HepG2 (cell line): ENCODE measurements around the gene NECAB2. TPM values are rescaled to one million over a fixed set of nuclear protein-coding genes. Genes with fewer than 3 reads are reported as not detected.

Source experiments
- ATAC-seq: fragments of 200-7000 bp; cut with Tn5 transposase; 3 replicates; pipeline ENCODE4 v1.9.1; 2020; ENCODE audit warnings: mild to moderate bottlenecking, moderate library complexity
- BruUV-seq: library from RNA; stranded (reverse); fragments of 400-500 nt; replicated peaks from 2 replicates; lab custom pipeline; 2021; lab: Mats Ljungman, UMichigan
- CTCF ChIA-PET: fragments of 300-600 bp; formaldehyde crosslinking; extraction: SDS; loops from one replicate; lab custom pipeline; 2021; ENCODE audit warnings: low total read pairs, inconsistent platforms, low intra/inter-chr PET ratio; lab: Yijun Ruan, JAX
- POLR2A ChIA-PET: fragments of 350-600 bp; sonication (Branson Sonifier 250); formaldehyde crosslinking; loops from one replicate; lab custom pipeline; 2020; ENCODE audit warnings: antibody characterized with exemption, inconsistent platforms; lab: Yijun Ruan, JAX
- DNase-seq: peaks from one replicate; pipeline ENCODE4 v3.0.0-alpha.2; 2015; ENCODE audit warnings: low spot score
- FAIRE-seq: peaks from 3 replicates; lab custom pipeline; 2011; peaks lifted over from hg19 to GRCh38; lab: Jason Lieb, UNC
- H2AFZ ChIP-seq: one replicate; pipeline ENCODE4 v1.6.1; 2011; ENCODE audit warnings: low read length, inconsistent platforms
- H3K27ac ChIP-seq: fragments of 300-600 bp; 3 replicates; pipeline ENCODE4 v1.8.0; 2011; ENCODE audit warnings: mixed run types, mild to moderate bottlenecking, mixed read lengths, low read length, inconsistent platforms; ENCODE audit not compliant: insufficient read depth; ENCODE audit errors: extremely low read length
- H3K27me3 ChIP-seq, 2 experiments: fragments of 200-600 bp in 1 of 2; 2 replicates in 1 of 2; 3 replicates in 1 of 2; pipeline versions ENCODE4 v1.6.0 to v1.8.0; 2011; ENCODE audit warnings: low read length in 2 of 2, mild to moderate bottlenecking in 2 of 2, moderate library complexity in 2 of 2, inconsistent platforms in 1 of 2; ENCODE audit not compliant: insufficient read depth in 2 of 2, control insufficient read depth in 1 of 2
- H3K36me3 ChIP-seq, 2 experiments: fragments of 200-600 bp in 1 of 2; replicated peaks in 1 of 2; 2 replicates in 1 of 2; 3 replicates in 1 of 2; pipeline versions ENCODE4 v1.5.1 to v1.8.0; 2011; ENCODE audit warnings: low read length in 2 of 2, inconsistent platforms in 1 of 2; ENCODE audit not compliant: insufficient read depth in 2 of 2, control insufficient read depth in 1 of 2
- H3K4me1 ChIP-seq: 2 replicates; pipeline ENCODE4 v1.5.1; 2012; ENCODE audit warnings: low read length, inconsistent platforms; ENCODE audit not compliant: insufficient read depth
- H3K4me2 ChIP-seq: 2 replicates; pipeline ENCODE4 v1.6.0; 2011; ENCODE audit warnings: low read depth, low read length, inconsistent platforms
- H3K4me3 ChIP-seq, 3 experiments: fragments of 200-600 bp in 1 of 3; sonication (generic), shearing (Covaris generic) in 1 of 3; replicated peaks in 1 of 3; 2 replicates each; pipeline ENCODE4 v1.5.1; 2011 to 2016; ENCODE audit warnings: low read length in 3 of 3, inconsistent platforms in 2 of 3, low read depth in 2 of 3, mild to moderate bottlenecking in 2 of 3, control low read depth in 1 of 3, mixed read lengths in 1 of 3; ENCODE audit not compliant: insufficient read depth in 1 of 3
- H3K79me2 ChIP-seq: one replicate; pipeline ENCODE4 v1.6.1; 2011; ENCODE audit warnings: low read length, inconsistent platforms; ENCODE audit not compliant: insufficient read depth
- H3K9ac ChIP-seq: 2 replicates; pipeline ENCODE4 v1.6.0; 2011; ENCODE audit warnings: mild to moderate bottlenecking, low read depth, low read length, inconsistent platforms; ENCODE audit not compliant: insufficient read depth
- H3K9me3 ChIP-seq: 2 replicates; pipeline ENCODE4 v1.5.1; 2012; ENCODE audit warnings: mild to moderate bottlenecking, low read length
- H4K20me1 ChIP-seq: 2 replicates; pipeline ENCODE4 v1.6.0; 2011; ENCODE audit warnings: inconsistent platforms, mild to moderate bottlenecking, low read length, moderate library complexity; ENCODE audit not compliant: insufficient read depth
- CAMTA2 ChIP-seq: sonication (generic); formaldehyde crosslinking; IDR thresholded peaks from 2 replicates; pipeline ENCODE4 v1.4.0; 2020; ENCODE audit warnings: mild to moderate bottlenecking, missing genetic modification reagents, borderline replicate concordance
- KAT7 ChIP-seq: IDR thresholded peaks from 2 replicates; pipeline ENCODE4 v1.6.1; 2018; ENCODE audit warnings: borderline replicate concordance, missing compliant biosample characterization
- NONO ChIP-seq, 2 experiments: fragments of 450-650 bp in 1 of 2; sonication (generic) in 1 of 2; formaldehyde crosslinking in 1 of 2; IDR thresholded peaks in 1 of 2; conservative IDR thresholded peaks in 1 of 2; 2 replicates each; pipeline versions ENCODE4 v1.6.1 to v1.8.0; 2017 to 2022; ENCODE audit warnings: mild to moderate bottlenecking in 1 of 2, missing genetic modification reagents in 1 of 2, moderate library complexity in 1 of 2
- TARDBP ChIP-seq: sonication (generic); formaldehyde crosslinking; IDR thresholded peaks from 2 replicates; pipeline ENCODE4 v1.8.0; 2022; ENCODE audit warnings: mild to moderate bottlenecking, missing genetic modification reagents
- ZFP1 ChIP-seq: IDR thresholded peaks from 2 replicates; pipeline ENCODE4 v1.6.1; 2016
- ZNF121 ChIP-seq: sonication (generic); formaldehyde crosslinking; IDR thresholded peaks from 2 replicates; pipeline ENCODE4 v1.5.0; 2020; ENCODE audit warnings: mild to moderate bottlenecking, missing genetic modification reagents
- ZNF883 ChIP-seq: sonication (generic); formaldehyde crosslinking; IDR thresholded peaks from 2 replicates; pipeline ENCODE4 v1.5.1; 2020; ENCODE audit warnings: mild to moderate bottlenecking, missing genetic modification reagents; ENCODE audit errors: not compliant biosample characterization
- WGBS: methylation state at CpG from one replicate; pipeline ENCODE4 v1.1.6; 2017; ENCODE audit warnings: low lambda C conversion rate; 5-methylcytosine and 5-hydroxymethylcytosine counted together
- in situ Hi-C: cut with HindIII; loops from 2 replicates; pipeline ENCODE4 v1.10.0; 2017; ENCODE audit warnings: low pct_unique_long_range_greater_than_20kb; ENCODE audit not compliant: extremely low pct_ligation_motif_present
- intact Hi-C: fragments of 100-400 bp; cut with micrococcal nuclease; formaldehyde crosslinking; loops from one replicate; pipeline ENCODE4 v1.10.0; 2022; ENCODE audit not compliant: unreplicated experiment
- polyA plus RNA-seq, 8 experiments: library from polyadenylated mRNA; depleted of rRNA in 3 of 8; stranded (reverse) in 7 of 8; unstranded in 1 of 8; fragments of >200 nt; fragmentation: Illumina TruSeq in 4 of 8; extraction: Trizol in 4 of 8; gene quantifications; 2 replicates each; pipeline versions ENCODE4 v1.2.1 to v1.2.3, GENCODE V29; 2011 to 2016; ENCODE audit warnings: low read depth in 4 of 8, missing spikeins in 1 of 8, mixed read lengths in 1 of 8; ENCODE audit not compliant: insufficient read depth in 1 of 8
- total RNA-seq, 5 experiments: library from RNA; depleted of rRNA; stranded (reverse); fragments of >200 nt; fragmentation: Illumina TruSeq; extraction: Trizol; gene quantifications; 2 replicates each; pipeline ENCODE4 v1.2.3, GENCODE V29; 2016; ENCODE audit warnings: low read depth in 1 of 5

Gene NECAB2
- total and polyA plus RNA-seq, 2 of the 13 experiments (the other 11 are each of a cell fraction or from before 2014, with no cell fraction given) = 0.21 to 0.49 TPM

DNA sequence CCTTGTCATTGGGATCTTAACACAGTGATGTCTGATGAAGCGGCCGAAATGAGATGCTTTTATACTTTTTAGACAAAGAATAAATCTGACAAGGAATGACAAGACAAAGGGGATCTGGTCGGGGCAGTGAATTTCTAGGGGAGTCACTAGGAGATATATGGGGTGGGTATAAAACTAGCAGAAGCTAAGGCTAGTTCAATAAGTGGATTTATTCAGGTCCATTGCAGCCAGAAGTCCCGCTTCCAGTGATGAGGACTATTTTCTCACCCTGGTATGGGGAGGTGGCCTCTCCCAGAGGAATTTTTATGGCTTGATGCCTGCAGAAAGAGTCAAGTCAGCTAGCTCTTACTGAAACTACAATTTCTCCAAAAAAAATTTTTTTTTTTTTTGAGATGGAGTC lies 50.7 kb downstream of the NECAB2 start:
- H3K4me2 ChIP-seq = no peak overlapping the region
- 67% methylated on average over 4 of the region's 4 CpGs for WGBS
- ChIA-PET POLR2A (no interaction called here), CTCF (no interaction called here)
- in situ Hi-C loops (no loop called here), intact Hi-C loops (no loop called here)
- H3K79me2 ChIP-seq = no peaks in the 10 kb centered on the region
- peaks cover 23% of the 10 kb centered on the region for H3K9me3 ChIP-seq
- no peak for FAIRE-seq
- BruUV-seq = no TSS peak
- no peaks in the 10 kb centered on the region for H3K27me3 ChIP-seq
- H3K4me1 ChIP-seq = peaks cover 41% of the 10 kb centered on the region
- ATAC-seq = no peak
- no peaks in the 10 kb centered on the region for H4K20me1 ChIP-seq
- no peak overlapping the region for H2AFZ ChIP-seq
- no peaks in the 10 kb centered on the region for H3K36me3 ChIP-seq
- H3K27ac ChIP-seq = no peak overlapping the region
- DNase-seq = no peak
- H3K9ac ChIP-seq = no peak overlapping the region
- H3K4me3 ChIP-seq = no peak overlapping the region
- TF ChIP-seq ZFP1 (CRISPR knock-in tag) (peak; percentile 98), ZNF883 (no peak), TARDBP (CRISPR knock-in tag) (no peak)

DNA sequence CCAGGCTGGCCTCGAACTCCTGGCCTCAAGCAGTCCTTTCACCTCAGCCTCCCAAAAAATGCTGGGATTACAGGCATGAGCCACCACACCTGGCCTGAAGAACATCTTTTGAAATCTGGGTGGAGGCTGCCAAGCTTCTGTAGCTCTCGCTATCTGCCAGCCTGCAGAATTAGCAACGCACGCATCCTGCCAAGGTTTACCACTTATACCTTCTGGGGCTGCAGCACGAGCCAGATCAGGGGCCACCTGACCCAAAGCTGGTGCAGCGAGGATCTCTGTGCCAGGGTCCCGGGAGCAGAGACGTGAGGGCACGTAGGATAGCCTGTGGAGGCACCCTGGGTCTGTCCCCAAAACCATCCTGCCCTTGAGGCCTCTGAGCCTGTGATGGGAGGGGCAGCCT lies 52.3 kb downstream of the NECAB2 start:
- Histone ChIP-seq H3K27me3 (no peaks in the 10 kb centered on the region), H4K20me1 (no peaks in the 10 kb centered on the region), H3K27ac (no peak overlapping the region), H3K4me2 (no peak overlapping the region), H3K36me3 (no peaks in the 10 kb centered on the region), H3K9me3 (peaks cover 23% of the 10 kb centered on the region), H3K79me2 (no peaks in the 10 kb centered on the region), H3K9ac (no peak overlapping the region), H3K4me1 (peaks cover 49% of the 10 kb centered on the region), H2AFZ (no peak overlapping the region), H3K4me3 (no peak overlapping the region)
- no peak for ATAC-seq
- TF ChIP-seq KAT7 (CRISPR knock-in tag) = no peak
- 0 out of 2 replicates have a peak, but pooled peaks have one; percentile 35 for TF ChIP-seq ZNF121 (CRISPR knock-in tag)
- TF ChIP-seq NONO (IDR thresholded peaks at IDR 0.05) = no peak
- no peak for TF ChIP-seq NONO (CRISPR knock-in tag; conservative IDR thresholded peaks at IDR 0.05)
- TF ChIP-seq CAMTA2 = no peak
- FAIRE-seq = no peak
- no TSS peak for BruUV-seq
- intact Hi-C loops = no loop called here
- 68% methylated on average over 9 of the region's 9 CpGs for WGBS
- ChIA-PET POLR2A (no interaction called here), CTCF (no interaction called here)
- DNase-seq = no peak
- in situ Hi-C loops = no loop called here
